HEK293 (cell line): ENCODE measurements around the gene HNRNPC.

ENCODE experiments used
- ZBTB20 ChIP-seq: fragments of 450-650 bp; formaldehyde crosslinking; IDR thresholded peaks from 2 replicates; pipeline ENCODE4 v1.5.1; 2016; ENCODE audit warnings: missing biosample characterization, missing genetic modification characterization
- ZBTB7A ChIP-seq: fragments of 450-650 bp; formaldehyde crosslinking; IDR thresholded peaks from 2 replicates; pipeline ENCODE4 v1.5.1; 2016; ENCODE audit warnings: low read depth, missing biosample characterization, missing genetic modification characterization
- ZNF830 ChIP-seq: fragments of 450-650 bp; IDR thresholded peaks from 2 replicates; pipeline ENCODE4 v1.5.0; 2018; ENCODE audit warnings: missing biosample characterization, missing genetic modification characterization, low read depth, mild to moderate bottlenecking, moderate library complexity
- TF ChIP-seq, protein P1 (sequence below): fragments of 450-650 bp; formaldehyde crosslinking; IDR thresholded peaks from 2 replicates; pipeline ENCODE4 v1.5.1; 2016; ENCODE audit warnings: missing biosample characterization, missing genetic modification characterization, borderline replicate concordance
- TF ChIP-seq, protein P2 (sequence below): fragments of 450-650 bp; formaldehyde crosslinking; IDR thresholded peaks from 2 replicates; pipeline ENCODE4 v1.5.1; 2016; ENCODE audit warnings: missing biosample characterization, missing genetic modification characterization
- TF ChIP-seq, protein P3 (sequence below): fragments of 450-650 bp; formaldehyde crosslinking; IDR thresholded peaks from 2 replicates; pipeline ENCODE4 v1.5.1; 2016; ENCODE audit warnings: missing biosample characterization, missing genetic modification characterization

DNA sequence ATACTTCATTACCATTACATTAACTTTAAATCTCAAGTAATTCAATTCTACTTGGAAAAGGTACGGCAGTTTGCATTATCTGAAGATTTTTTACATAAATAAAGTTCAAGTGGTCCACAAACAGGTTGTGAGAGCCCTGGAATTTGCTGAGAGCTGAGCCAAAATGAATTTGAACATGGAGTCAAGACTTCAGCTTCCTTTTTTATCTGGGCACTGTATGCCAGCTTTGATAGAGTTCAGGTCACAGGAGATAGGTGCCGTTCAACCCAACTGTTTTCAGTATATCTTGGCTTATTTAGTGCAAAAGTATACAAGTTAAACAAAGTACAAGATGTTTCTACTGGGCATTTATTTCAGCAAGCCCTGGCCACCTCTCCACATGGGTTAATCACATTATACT, 28.8 kb downstream of the HNRNPC start:
- TF ChIP-seq, protein P1, sequence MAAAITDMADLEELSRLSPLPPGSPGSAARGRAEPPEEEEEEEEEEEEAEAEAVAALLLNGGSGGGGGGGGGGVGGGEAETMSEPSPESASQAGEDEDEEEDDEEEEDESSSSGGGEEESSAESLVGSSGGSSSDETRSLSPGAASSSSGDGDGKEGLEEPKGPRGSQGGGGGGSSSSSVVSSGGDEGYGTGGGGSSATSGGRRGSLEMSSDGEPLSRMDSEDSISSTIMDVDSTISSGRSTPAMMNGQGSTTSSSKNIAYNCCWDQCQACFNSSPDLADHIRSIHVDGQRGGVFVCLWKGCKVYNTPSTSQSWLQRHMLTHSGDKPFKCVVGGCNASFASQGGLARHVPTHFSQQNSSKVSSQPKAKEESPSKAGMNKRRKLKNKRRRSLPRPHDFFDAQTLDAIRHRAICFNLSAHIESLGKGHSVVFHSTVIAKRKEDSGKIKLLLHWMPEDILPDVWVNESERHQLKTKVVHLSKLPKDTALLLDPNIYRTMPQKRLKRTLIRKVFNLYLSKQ (tag by site-specific recombination), result no peak
- TF ChIP-seq, protein P2, sequence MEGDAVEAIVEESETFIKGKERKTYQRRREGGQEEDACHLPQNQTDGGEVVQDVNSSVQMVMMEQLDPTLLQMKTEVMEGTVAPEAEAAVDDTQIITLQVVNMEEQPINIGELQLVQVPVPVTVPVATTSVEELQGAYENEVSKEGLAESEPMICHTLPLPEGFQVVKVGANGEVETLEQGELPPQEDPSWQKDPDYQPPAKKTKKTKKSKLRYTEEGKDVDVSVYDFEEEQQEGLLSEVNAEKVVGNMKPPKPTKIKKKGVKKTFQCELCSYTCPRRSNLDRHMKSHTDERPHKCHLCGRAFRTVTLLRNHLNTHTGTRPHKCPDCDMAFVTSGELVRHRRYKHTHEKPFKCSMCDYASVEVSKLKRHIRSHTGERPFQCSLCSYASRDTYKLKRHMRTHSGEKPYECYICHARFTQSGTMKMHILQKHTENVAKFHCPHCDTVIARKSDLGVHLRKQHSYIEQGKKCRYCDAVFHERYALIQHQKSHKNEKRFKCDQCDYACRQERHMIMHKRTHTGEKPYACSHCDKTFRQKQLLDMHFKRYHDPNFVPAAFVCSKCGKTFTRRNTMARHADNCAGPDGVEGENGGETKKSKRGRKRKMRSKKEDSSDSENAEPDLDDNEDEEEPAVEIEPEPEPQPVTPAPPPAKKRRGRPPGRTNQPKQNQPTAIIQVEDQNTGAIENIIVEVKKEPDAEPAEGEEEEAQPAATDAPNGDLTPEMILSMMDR (tag by site-specific recombination), result no peak
- TF ChIP-seq ZBTB7A (tag by site-specific recombination) (no peak), ZBTB20 (no peak), ZNF830 (tag by site-specific recombination) (no peak)
- TF ChIP-seq, protein P3, sequence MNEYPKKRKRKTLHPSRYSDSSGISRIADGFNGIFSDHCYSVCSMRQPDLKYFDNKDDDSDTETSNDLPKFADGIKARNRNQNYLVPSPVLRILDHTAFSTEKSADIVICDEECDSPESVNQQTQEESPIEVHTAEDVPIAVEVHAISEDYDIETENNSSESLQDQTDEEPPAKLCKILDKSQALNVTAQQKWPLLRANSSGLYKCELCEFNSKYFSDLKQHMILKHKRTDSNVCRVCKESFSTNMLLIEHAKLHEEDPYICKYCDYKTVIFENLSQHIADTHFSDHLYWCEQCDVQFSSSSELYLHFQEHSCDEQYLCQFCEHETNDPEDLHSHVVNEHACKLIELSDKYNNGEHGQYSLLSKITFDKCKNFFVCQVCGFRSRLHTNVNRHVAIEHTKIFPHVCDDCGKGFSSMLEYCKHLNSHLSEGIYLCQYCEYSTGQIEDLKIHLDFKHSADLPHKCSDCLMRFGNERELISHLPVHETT (tag by site-specific recombination), result no peak
